ENCODE measurements around the gene IRF1. TPM values are rescaled to one million over a fixed set of nuclear protein-coding genes. Genes with fewer than 3 reads are reported as not detected.

The IRF1 gene
- total RNA-seq, 4 donors from 2014 or later, result 5.5 to 20.6 (median 8.4) TPM

DNA sequence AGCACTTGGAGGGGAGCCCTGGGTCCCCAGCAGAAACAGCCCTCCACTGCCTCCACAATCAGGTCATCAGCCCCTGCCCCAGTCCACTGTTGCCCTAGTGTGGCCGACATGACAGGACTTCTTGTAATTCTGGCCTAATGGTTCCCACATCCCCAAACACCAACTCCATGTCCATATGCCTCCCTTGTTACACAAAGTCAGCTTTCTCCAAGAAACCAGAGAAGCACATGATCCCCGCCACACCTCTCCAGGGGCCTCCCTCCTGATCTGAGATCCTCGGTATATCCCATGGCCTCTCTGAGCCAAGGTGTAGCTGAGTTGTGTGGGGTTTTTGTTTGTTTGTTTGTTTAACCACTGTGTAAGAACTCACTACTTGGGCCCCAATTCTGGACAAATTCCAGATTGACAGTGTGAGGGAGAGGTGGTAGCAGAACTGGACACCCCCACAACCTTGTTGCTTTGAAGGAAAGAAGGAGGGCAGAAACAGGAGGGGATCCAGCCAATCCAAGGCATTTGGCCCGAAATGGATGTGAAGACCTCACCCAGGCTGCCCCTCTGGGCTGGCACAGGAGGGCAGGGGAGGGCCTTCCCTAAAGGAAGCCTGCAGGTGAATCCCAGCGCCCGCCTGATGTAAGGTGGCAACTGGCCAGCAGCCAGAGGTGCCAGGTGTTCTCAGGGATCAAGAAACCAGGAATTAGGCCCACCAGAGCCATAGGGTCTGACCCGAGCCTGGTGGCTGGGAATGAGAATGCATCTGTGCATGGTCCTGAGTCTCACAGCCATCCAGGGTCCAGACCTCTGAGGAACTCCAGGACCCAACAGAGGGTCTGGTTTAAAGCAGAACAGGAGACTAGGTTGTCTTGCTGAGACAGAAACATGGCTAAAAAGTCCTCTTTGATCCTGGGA lies 13.4 kb downstream of the IRF1 start:
- no peak overlapping the region for H3K27ac ChIP-seq
- peaks cover 0 to 5% of the 10 kb centered on the region in 2 donors for H3K4me1 ChIP-seq

DNA sequence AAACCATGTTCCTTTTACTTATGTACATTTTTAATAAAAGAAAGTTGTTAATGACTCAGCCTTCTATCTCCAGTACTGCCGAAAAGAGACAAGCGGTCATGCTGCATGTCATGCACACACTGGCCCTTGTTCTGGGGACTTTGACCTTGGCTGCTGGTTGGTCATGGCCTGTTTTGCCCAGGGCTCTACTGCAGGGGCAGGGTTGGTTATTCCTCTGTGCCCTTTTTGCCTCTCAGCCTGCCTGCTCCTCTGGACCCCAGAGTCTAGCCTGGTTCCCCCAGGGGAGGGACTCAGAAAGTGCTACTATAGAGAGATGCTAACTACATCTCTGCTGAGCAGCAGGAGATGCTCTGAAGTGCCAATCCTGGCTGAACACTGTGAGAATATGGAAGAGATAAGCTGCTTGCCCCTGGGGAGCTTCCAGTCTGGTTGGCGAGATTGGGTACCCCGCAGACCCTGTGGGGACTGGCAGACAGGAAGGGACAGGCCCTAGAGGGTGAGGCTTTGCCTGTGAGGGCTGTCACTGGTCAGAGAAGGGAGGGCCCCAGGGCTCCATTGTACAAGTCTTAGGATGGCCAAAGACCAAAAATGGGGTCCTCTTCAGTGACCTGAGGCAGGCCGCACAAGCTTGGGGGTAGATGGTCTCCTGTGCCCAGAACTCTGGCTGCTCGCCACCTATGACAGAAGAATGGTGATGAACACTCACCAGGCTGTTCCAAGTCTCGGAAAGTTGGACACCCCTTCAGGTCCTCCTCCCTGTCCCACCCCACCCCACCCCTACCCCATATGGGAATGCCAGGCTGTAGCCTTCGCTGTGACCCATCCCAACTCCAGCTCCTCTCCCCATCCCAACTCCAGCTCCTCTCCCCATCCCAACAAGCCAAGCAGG lies 14.3 kb downstream of the IRF1 start:
- in situ Hi-C loops (cut with MboI; ENCODE audit: low sequenced_read_pairs in 4 of 4), result no loop called here
- Histone ChIP-seq H3K27me3 (no peaks in the 10 kb centered on the region), H3K36me3 (no peaks in the 10 kb centered on the region), H3K27ac (peak overlapping the region in 1 of 4 donors; percentile 21), H3K9me3 (no peaks in the 10 kb centered on the region), H3K4me3 (no peak overlapping the region), H3K4me1 (peaks cover 0 to 2% of the 10 kb centered on the region in 2 donors)
- ATAC-seq (no peak), DNase-seq (no peak)
- intact Hi-C loops (cut with DNase I; ENCODE audit: low total_unique reads), result no loop called here
- TF ChIP-seq, protein P1, sequence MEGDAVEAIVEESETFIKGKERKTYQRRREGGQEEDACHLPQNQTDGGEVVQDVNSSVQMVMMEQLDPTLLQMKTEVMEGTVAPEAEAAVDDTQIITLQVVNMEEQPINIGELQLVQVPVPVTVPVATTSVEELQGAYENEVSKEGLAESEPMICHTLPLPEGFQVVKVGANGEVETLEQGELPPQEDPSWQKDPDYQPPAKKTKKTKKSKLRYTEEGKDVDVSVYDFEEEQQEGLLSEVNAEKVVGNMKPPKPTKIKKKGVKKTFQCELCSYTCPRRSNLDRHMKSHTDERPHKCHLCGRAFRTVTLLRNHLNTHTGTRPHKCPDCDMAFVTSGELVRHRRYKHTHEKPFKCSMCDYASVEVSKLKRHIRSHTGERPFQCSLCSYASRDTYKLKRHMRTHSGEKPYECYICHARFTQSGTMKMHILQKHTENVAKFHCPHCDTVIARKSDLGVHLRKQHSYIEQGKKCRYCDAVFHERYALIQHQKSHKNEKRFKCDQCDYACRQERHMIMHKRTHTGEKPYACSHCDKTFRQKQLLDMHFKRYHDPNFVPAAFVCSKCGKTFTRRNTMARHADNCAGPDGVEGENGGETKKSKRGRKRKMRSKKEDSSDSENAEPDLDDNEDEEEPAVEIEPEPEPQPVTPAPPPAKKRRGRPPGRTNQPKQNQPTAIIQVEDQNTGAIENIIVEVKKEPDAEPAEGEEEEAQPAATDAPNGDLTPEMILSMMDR (IDR thresholded peaks at IDR 0.05 in 4 of 5, conservative IDR thresholded peaks at IDR 0.05 in 1 of 5), result no peak
- TF ChIP-seq POLR2A (IDR thresholded peaks at IDR 0.05), result no peak

More for the DNA sequence above, 13.4 kb downstream of the IRF1 start:
- DNase-seq (no peak), ATAC-seq (no peak)
- Histone ChIP-seq H3K27me3 (no peaks in the 10 kb centered on the region), H3K9me3 (no peaks in the 10 kb centered on the region), H3K36me3 (no peaks in the 10 kb centered on the region), H3K4me3 (no peak overlapping the region)
- no peak for TF ChIP-seq POLR2A (IDR thresholded peaks at IDR 0.05)
- TF ChIP-seq, protein P1 (IDR thresholded peaks at IDR 0.05 in 4 of 5, conservative IDR thresholded peaks at IDR 0.05 in 1 of 5), result no peak
- in situ Hi-C loops (cut with MboI; ENCODE audit: low sequenced_read_pairs in 4 of 4) (no loop called here), intact Hi-C loops (cut with DNase I; ENCODE audit: low total_unique reads) (no loop called here)

DNA sequence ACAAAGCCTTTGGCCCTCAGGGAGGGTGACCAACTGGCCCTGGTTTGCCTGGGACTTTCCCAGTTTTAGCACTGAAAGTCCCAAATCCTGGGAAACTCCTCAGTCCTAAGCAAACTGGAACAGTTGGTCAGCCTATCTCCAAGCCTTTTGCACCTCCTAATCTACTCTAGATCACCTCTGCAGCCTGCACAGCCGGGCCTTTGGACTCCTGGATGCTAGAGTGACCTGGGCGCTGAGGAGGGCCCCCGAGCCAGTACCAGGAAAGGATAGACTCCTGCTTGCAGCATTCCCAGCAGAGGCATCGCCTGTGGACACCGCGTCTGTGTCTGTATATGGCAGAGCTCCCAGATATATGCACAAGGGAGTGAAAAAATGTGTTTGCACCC lies 15.1 kb downstream of the IRF1 start:
- ATAC-seq (no peak), DNase-seq (no peak)
- TF ChIP-seq, protein P1 (IDR thresholded peaks at IDR 0.05 in 4 of 5, conservative IDR thresholded peaks at IDR 0.05 in 1 of 5), result no peak
- no peak for TF ChIP-seq POLR2A (IDR thresholded peaks at IDR 0.05)
- in situ Hi-C loops (cut with MboI; ENCODE audit: low sequenced_read_pairs in 4 of 4) (no loop called here), intact Hi-C loops (cut with DNase I; ENCODE audit: low total_unique reads) (no loop called here)
- Histone ChIP-seq H3K27ac (peak overlapping the region in 1 of 4 donors; percentile 21), H3K36me3 (no peaks in the 10 kb centered on the region), H3K27me3 (no peaks in the 10 kb centered on the region), H3K4me3 (no peak overlapping the region), H3K4me1 (no peaks in the 10 kb centered on the region), H3K9me3 (no peaks in the 10 kb centered on the region)

DNA sequence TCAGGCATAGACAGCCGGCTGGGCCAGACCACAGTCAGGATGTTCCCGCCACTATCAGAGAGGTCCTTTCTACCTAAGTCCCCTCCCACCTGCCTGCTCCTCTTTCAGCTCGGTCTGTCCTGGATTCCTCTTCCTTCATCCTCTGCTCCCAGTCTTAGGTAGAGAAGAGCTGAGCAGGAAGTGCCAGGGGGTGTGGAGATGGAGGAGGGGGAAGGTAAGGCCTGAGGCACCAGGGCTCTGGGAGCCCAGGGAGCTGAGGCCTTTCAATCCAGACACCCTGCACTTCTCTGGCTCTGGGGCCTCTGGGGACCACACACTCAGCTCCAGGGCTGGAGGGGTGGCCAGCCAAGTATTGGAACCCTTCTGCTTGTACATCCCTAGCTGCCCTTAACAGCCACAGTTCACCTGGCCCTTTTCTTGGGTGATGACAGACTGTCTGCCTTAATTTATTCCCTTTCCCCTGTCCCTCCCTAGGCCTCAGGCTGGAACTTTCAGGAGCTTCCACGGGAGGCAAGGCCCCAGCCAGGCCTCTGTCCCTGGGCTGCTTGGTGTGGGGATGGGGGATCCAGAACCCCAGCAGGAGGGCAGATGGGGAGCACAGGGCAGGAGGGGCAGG lies 15.6 kb downstream of the IRF1 start:
- Histone ChIP-seq H3K36me3 (no peaks in the 10 kb centered on the region), H3K9me3 (no peaks in the 10 kb centered on the region), H3K27ac (peak overlapping the region in 1 of 4 donors; percentile 21), H3K4me3 (no peak overlapping the region), H3K27me3 (no peaks in the 10 kb centered on the region), H3K4me1 (no peaks in the 10 kb centered on the region)
- DNase-seq, result peak in 1 of 2 donors; percentile 11
- intact Hi-C loops (cut with DNase I; ENCODE audit: low total_unique reads) (no loop called here), in situ Hi-C loops (cut with MboI; ENCODE audit: low sequenced_read_pairs in 4 of 4) (no loop called here)
- ATAC-seq, result no peak
- TF ChIP-seq, protein P1 (IDR thresholded peaks at IDR 0.05 in 4 of 5, conservative IDR thresholded peaks at IDR 0.05 in 1 of 5), result no peak
- no peak for TF ChIP-seq POLR2A (IDR thresholded peaks at IDR 0.05)

Data from gastrocnemius medialis (tissue), 4 donors.